ENCODE results near the gene LRRK2.

LRRK2 gene

DNA sequence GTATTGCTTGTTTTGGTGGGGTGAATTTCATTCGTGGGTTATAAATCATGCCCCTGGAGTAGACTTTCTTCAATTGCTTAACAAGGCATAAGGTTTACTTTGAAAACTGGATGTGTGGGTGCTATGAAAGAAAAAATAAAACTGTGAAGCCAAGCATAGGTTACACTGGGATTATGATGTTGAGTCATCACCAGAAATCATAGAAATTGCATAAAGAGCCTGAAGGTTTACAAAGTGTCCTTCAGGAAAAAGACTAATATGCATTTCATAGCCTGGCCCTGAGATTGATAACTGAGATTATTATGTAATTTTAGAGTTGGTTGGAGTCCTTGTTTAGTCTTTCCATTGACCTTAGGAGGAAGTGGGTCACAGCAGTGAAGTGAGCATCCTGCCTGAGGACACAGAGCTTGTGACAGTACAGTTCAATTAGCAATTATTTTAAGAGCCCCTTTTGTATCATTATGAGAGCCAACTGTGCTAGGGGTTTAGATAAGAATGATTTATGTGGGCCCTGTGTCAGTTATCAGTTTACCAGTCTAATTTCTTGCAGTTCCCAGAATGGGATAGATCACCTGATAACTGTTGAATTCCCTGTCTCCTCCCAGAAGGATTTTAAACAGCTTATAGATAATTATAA lies 13.6 kb downstream of the LRRK2 start (continued):
- TF ChIP-seq, protein P1, sequence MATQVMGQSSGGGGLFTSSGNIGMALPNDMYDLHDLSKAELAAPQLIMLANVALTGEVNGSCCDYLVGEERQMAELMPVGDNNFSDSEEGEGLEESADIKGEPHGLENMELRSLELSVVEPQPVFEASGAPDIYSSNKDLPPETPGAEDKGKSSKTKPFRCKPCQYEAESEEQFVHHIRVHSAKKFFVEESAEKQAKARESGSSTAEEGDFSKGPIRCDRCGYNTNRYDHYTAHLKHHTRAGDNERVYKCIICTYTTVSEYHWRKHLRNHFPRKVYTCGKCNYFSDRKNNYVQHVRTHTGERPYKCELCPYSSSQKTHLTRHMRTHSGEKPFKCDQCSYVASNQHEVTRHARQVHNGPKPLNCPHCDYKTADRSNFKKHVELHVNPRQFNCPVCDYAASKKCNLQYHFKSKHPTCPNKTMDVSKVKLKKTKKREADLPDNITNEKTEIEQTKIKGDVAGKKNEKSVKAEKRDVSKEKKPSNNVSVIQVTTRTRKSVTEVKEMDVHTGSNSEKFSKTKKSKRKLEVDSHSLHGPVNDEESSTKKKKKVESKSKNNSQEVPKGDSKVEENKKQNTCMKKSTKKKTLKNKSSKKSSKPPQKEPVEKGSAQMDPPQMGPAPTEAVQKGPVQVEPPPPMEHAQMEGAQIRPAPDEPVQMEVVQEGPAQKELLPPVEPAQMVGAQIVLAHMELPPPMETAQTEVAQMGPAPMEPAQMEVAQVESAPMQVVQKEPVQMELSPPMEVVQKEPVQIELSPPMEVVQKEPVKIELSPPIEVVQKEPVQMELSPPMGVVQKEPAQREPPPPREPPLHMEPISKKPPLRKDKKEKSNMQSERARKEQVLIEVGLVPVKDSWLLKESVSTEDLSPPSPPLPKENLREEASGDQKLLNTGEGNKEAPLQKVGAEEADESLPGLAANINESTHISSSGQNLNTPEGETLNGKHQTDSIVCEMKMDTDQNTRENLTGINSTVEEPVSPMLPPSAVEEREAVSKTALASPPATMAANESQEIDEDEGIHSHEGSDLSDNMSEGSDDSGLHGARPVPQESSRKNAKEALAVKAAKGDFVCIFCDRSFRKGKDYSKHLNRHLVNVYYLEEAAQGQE (tag by site-specific recombination; IDR thresholded peaks at IDR 0.05) = no peak
- TF ChIP-seq, protein P2, sequence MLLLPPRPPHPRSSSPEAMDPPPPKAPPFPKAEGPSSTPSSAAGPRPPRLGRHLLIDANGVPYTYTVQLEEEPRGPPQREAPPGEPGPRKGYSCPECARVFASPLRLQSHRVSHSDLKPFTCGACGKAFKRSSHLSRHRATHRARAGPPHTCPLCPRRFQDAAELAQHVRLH (tag by site-specific recombination; IDR thresholded peaks at IDR 0.05) = no peak
- TF ChIP-seq ZNF707 (tag by site-specific recombination; IDR thresholded peaks at IDR 0.05) (no peak), ZNF777 (tag by site-specific recombination; IDR thresholded peaks at IDR 0.05; ENCODE audit: borderline replicate concordance) (no peak), ZFP41 (tag by site-specific recombination; IDR thresholded peaks at IDR 0.05; ENCODE audit: borderline replicate concordance) (no peak), ZNF394 (tag by site-specific recombination; IDR thresholded peaks at IDR 0.05; ENCODE audit: borderline replicate concordance) (no peak), ZNF341 (tag by site-specific recombination; IDR thresholded peaks at IDR 0.05; ENCODE audit: low read depth) (no peak), ZNF529 (tag by site-specific recombination; IDR thresholded peaks at IDR 0.05; ENCODE audit: insufficient replicate concordance) (no peak), ZNF138 (tag by site-specific recombination; IDR thresholded peaks at IDR 0.05; ENCODE audit: borderline replicate concordance) (no peak), ZNF266 (tag by site-specific recombination; IDR thresholded peaks at IDR 0.05; ENCODE audit: low read depth) (no peak), ZNF112 (tag by site-specific recombination; IDR thresholded peaks at IDR 0.05) (no peak), ZNF658 (tag by site-specific recombination; IDR thresholded peaks at IDR 0.05) (no peak), ZNF76 (tag by site-specific recombination; IDR thresholded peaks at IDR 0.05; ENCODE audit: borderline replicate concordance, low read depth) (no peak)
- TF ChIP-seq, protein P3, sequence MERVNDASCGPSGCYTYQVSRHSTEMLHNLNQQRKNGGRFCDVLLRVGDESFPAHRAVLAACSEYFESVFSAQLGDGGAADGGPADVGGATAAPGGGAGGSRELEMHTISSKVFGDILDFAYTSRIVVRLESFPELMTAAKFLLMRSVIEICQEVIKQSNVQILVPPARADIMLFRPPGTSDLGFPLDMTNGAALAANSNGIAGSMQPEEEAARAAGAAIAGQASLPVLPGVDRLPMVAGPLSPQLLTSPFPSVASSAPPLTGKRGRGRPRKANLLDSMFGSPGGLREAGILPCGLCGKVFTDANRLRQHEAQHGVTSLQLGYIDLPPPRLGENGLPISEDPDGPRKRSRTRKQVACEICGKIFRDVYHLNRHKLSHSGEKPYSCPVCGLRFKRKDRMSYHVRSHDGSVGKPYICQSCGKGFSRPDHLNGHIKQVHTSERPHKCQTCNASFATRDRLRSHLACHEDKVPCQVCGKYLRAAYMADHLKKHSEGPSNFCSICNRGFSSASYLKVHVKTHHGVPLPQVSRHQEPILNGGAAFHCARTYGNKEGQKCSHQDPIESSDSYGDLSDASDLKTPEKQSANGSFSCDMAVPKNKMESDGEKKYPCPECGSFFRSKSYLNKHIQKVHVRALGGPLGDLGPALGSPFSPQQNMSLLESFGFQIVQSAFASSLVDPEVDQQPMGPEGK (tag by site-specific recombination; IDR thresholded peaks at IDR 0.05) = no peak
- TF ChIP-seq, protein P4, sequence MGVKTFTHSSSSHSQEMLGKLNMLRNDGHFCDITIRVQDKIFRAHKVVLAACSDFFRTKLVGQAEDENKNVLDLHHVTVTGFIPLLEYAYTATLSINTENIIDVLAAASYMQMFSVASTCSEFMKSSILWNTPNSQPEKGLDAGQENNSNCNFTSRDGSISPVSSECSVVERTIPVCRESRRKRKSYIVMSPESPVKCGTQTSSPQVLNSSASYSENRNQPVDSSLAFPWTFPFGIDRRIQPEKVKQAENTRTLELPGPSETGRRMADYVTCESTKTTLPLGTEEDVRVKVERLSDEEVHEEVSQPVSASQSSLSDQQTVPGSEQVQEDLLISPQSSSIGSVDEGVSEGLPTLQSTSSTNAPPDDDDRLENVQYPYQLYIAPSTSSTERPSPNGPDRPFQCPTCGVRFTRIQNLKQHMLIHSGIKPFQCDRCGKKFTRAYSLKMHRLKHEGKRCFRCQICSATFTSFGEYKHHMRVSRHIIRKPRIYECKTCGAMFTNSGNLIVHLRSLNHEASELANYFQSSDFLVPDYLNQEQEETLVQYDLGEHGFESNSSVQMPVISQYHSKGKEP (tag by site-specific recombination; IDR thresholded peaks at IDR 0.05) = no peak
- TF ChIP-seq, protein P5, sequence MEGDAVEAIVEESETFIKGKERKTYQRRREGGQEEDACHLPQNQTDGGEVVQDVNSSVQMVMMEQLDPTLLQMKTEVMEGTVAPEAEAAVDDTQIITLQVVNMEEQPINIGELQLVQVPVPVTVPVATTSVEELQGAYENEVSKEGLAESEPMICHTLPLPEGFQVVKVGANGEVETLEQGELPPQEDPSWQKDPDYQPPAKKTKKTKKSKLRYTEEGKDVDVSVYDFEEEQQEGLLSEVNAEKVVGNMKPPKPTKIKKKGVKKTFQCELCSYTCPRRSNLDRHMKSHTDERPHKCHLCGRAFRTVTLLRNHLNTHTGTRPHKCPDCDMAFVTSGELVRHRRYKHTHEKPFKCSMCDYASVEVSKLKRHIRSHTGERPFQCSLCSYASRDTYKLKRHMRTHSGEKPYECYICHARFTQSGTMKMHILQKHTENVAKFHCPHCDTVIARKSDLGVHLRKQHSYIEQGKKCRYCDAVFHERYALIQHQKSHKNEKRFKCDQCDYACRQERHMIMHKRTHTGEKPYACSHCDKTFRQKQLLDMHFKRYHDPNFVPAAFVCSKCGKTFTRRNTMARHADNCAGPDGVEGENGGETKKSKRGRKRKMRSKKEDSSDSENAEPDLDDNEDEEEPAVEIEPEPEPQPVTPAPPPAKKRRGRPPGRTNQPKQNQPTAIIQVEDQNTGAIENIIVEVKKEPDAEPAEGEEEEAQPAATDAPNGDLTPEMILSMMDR (tag by site-specific recombination; IDR thresholded peaks at IDR 0.05) = no peak
- TF ChIP-seq, protein P6, sequence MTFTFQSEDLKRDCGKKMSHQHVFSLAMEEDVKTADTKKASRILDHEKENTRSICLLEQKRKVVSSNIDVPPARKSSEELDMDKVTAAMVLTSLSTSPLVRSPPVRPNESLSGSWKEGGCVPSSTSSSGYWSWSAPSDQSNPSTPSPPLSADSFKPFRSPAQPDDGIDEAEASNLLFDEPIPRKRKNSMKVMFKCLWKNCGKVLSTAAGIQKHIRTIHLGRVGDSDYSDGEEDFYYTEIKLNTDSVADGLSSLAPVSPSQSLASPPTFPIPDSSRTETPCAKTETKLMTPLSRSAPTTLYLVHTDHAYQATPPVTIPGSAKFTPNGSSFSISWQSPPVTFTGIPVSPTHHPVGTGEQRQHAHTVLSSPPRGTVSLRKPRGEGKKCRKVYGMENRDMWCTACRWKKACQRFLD (tag by site-specific recombination; IDR thresholded peaks at IDR 0.05) = no peak
- TF ChIP-seq, protein P7, sequence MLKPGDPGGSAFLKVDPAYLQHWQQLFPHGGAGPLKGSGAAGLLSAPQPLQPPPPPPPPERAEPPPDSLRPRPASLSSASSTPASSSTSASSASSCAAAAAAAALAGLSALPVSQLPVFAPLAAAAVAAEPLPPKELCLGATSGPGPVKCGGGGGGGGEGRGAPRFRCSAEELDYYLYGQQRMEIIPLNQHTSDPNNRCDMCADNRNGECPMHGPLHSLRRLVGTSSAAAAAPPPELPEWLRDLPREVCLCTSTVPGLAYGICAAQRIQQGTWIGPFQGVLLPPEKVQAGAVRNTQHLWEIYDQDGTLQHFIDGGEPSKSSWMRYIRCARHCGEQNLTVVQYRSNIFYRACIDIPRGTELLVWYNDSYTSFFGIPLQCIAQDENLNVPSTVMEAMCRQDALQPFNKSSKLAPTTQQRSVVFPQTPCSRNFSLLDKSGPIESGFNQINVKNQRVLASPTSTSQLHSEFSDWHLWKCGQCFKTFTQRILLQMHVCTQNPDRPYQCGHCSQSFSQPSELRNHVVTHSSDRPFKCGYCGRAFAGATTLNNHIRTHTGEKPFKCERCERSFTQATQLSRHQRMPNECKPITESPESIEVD (tag by site-specific recombination; IDR thresholded peaks at IDR 0.05) = peak; percentile 73
- TF ChIP-seq, protein P8, sequence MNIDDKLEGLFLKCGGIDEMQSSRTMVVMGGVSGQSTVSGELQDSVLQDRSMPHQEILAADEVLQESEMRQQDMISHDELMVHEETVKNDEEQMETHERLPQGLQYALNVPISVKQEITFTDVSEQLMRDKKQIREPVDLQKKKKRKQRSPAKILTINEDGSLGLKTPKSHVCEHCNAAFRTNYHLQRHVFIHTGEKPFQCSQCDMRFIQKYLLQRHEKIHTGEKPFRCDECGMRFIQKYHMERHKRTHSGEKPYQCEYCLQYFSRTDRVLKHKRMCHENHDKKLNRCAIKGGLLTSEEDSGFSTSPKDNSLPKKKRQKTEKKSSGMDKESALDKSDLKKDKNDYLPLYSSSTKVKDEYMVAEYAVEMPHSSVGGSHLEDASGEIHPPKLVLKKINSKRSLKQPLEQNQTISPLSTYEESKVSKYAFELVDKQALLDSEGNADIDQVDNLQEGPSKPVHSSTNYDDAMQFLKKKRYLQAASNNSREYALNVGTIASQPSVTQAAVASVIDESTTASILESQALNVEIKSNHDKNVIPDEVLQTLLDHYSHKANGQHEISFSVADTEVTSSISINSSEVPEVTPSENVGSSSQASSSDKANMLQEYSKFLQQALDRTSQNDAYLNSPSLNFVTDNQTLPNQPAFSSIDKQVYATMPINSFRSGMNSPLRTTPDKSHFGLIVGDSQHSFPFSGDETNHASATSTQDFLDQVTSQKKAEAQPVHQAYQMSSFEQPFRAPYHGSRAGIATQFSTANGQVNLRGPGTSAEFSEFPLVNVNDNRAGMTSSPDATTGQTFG (tag by site-specific recombination; IDR thresholded peaks at IDR 0.05; ENCODE audit: borderline replicate concordance) = no peak
- TF ChIP-seq, protein P9, sequence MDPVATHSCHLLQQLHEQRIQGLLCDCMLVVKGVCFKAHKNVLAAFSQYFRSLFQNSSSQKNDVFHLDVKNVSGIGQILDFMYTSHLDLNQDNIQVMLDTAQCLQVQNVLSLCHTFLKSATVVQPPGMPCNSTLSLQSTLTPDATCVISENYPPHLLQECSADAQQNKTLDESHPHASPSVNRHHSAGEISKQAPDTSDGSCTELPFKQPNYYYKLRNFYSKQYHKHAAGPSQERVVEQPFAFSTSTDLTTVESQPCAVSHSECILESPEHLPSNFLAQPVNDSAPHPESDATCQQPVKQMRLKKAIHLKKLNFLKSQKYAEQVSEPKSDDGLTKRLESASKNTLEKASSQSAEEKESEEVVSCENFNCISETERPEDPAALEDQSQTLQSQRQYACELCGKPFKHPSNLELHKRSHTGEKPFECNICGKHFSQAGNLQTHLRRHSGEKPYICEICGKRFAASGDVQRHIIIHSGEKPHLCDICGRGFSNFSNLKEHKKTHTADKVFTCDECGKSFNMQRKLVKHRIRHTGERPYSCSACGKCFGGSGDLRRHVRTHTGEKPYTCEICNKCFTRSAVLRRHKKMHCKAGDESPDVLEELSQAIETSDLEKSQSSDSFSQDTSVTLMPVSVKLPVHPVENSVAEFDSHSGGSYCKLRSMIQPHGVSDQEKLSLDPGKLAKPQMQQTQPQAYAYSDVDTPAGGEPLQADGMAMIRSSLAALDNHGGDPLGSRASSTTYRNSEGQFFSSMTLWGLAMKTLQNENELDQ (tag by site-specific recombination; IDR thresholded peaks at IDR 0.05; ENCODE audit: low read depth) = no peak
